ENCODE results near the gene RNASEH2B. TPM values are rescaled to one million over a fixed set of nuclear protein-coding genes. Genes with fewer than 3 reads are reported as not detected.

Gene RNASEH2B
- total RNA-seq, 1 donor from 2014 or later: 57.5 TPM

GRCh38 chr13:50957620-50958019 lies 48.0 kb downstream of the RNASEH2B start:
- TF ChIP-seq EZH2phosphoT487 (IDR thresholded peaks at IDR 0.05) (no peak), CTCF (IDR thresholded peaks at IDR 0.05) (no peak), EZH2 (IDR thresholded peaks at IDR 0.05) (no peak)
- Histone ChIP-seq H3K9me3 (ENCODE audit: low read depth) (no peaks in the 10 kb centered on the region), H3K9ac (no peak overlapping the region), H3K79me2 (ENCODE audit: low read depth) (no peaks in the 10 kb centered on the region), H3K4me1 (no peaks in the 10 kb centered on the region), H3K27ac (no peak overlapping the region), H3F3A (ENCODE audit: low read depth) (no peaks in the 10 kb centered on the region), H4K20me1 (ENCODE audit: low read depth) (no peaks in the 10 kb centered on the region), H3K36me3 (no peaks in the 10 kb centered on the region), H3K4me2 (no peak overlapping the region), H3K27me3 (no peaks in the 10 kb centered on the region), H2AFZ (replicated peaks) (no peak overlapping the region), H3K4me3 (no peak overlapping the region)
- DNase-seq (ENCODE audit: low spot score): no peak
- no peaks in the 10 kb centered on the region for H3K27me3 Mint-ChIP-seq (ENCODE audit: insufficient read depth, low read depth)
- H3K4me1 Mint-ChIP-seq: peaks cover 16% of the 10 kb centered on the region
- H3K4me3 Mint-ChIP-seq: no peak overlapping the region
- peaks cover 6% of the 10 kb centered on the region for H3K36me3 Mint-ChIP-seq
- peaks cover 2% of the 10 kb centered on the region for H3K9me3 Mint-ChIP-seq
- H3K27ac Mint-ChIP-seq: no peak overlapping the region

- peak; percentile 51 for DNase-seq (ENCODE audit: low spot score)
- Histone ChIP-seq H3K27ac (no peak overlapping the region), H3K79me2 (ENCODE audit: low read depth) (no peaks in the 10 kb centered on the region), H3K9me3 (ENCODE audit: low read depth) (no peaks in the 10 kb centered on the region), H3K4me3 (no peak overlapping the region), H3K9ac (no peak overlapping the region), H3K36me3 (no peaks in the 10 kb centered on the region), H3F3A (ENCODE audit: low read depth) (peaks cover 5% of the 10 kb centered on the region), H3K4me2 (no peak overlapping the region), H4K20me1 (ENCODE audit: low read depth) (no peaks in the 10 kb centered on the region), H3K4me1 (no peaks in the 10 kb centered on the region), H3K27me3 (no peaks in the 10 kb centered on the region), H2AFZ (replicated peaks) (no peak overlapping the region)
- H3K27me3 Mint-ChIP-seq (ENCODE audit: insufficient read depth, low read depth): peaks cover 4% of the 10 kb centered on the region
- no peaks in the 10 kb centered on the region for H3K36me3 Mint-ChIP-seq
- TF ChIP-seq EZH2phosphoT487 (IDR thresholded peaks at IDR 0.05) (no peak), CTCF (IDR thresholded peaks at IDR 0.05) (peak; percentile 45)
- no peak overlapping the region for H3K4me3 Mint-ChIP-seq
- H3K4me1 Mint-ChIP-seq: no peaks in the 10 kb centered on the region
- H3K27ac Mint-ChIP-seq: no peak overlapping the region
- no peaks in the 10 kb centered on the region for H3K9me3 Mint-ChIP-seq
Observed at GRCh38 chr13:50969691-50970090, 60.1 kb downstream of the RNASEH2B start.

- H3K4me3 ChIP-seq: no peak overlapping the region
- H3K36me3 ChIP-seq: no peaks in the 10 kb centered on the region
- no peak for TF ChIP-seq CTCF (IDR thresholded peaks at IDR 0.05)
- no peaks in the 10 kb centered on the region for H3K9me3 ChIP-seq (ENCODE audit: low read depth)
- no peaks in the 10 kb centered on the region for H3K4me1 Mint-ChIP-seq
- H3K27ac ChIP-seq: no peak overlapping the region
- no peak overlapping the region for H2AFZ ChIP-seq (replicated peaks)
- peaks cover 4% of the 10 kb centered on the region for H3K27me3 Mint-ChIP-seq (ENCODE audit: insufficient read depth, low read depth)
- H3K4me1 ChIP-seq: no peaks in the 10 kb centered on the region
- peaks cover 5% of the 10 kb centered on the region for H3F3A ChIP-seq (ENCODE audit: low read depth)
- H3K36me3 Mint-ChIP-seq: no peaks in the 10 kb centered on the region
- no peak overlapping the region for H3K9ac ChIP-seq
- no peak for DNase-seq (ENCODE audit: low spot score)
- no peaks in the 10 kb centered on the region for H3K9me3 Mint-ChIP-seq
- H4K20me1 ChIP-seq (ENCODE audit: low read depth): no peaks in the 10 kb centered on the region
- no peak overlapping the region for H3K4me2 ChIP-seq
- H3K27ac Mint-ChIP-seq: no peak overlapping the region
- no peak overlapping the region for H3K4me3 Mint-ChIP-seq
- no peaks in the 10 kb centered on the region for H3K79me2 ChIP-seq (ENCODE audit: low read depth)
- H3K27me3 ChIP-seq: no peaks in the 10 kb centered on the region
Observed at GRCh38 chr13:50970956-50971355, 61.4 kb downstream of the RNASEH2B start.

GRCh38 chr13:50974268-50974667 lies 64.7 kb downstream of the RNASEH2B start:
- H3K4me3 Mint-ChIP-seq: no peak overlapping the region
- Histone ChIP-seq H3K9ac (no peak overlapping the region), H3K27ac (no peak overlapping the region), H3K4me2 (no peak overlapping the region), H3K4me3 (no peak overlapping the region), H3K27me3 (no peaks in the 10 kb centered on the region), H3K9me3 (ENCODE audit: low read depth) (no peaks in the 10 kb centered on the region), H4K20me1 (ENCODE audit: low read depth) (no peaks in the 10 kb centered on the region), H3K79me2 (ENCODE audit: low read depth) (no peaks in the 10 kb centered on the region), H2AFZ (replicated peaks) (no peak overlapping the region), H3K36me3 (no peaks in the 10 kb centered on the region), H3F3A (ENCODE audit: low read depth) (peaks cover 5% of the 10 kb centered on the region), H3K4me1 (no peaks in the 10 kb centered on the region)
- H3K27ac Mint-ChIP-seq: no peak overlapping the region
- no peaks in the 10 kb centered on the region for H3K4me1 Mint-ChIP-seq
- peaks cover 4% of the 10 kb centered on the region for H3K27me3 Mint-ChIP-seq (ENCODE audit: insufficient read depth, low read depth)
- no peaks in the 10 kb centered on the region for H3K9me3 Mint-ChIP-seq
- peaks cover 1% of the 10 kb centered on the region for H3K36me3 Mint-ChIP-seq
- TF ChIP-seq EZH2phosphoT487 (IDR thresholded peaks at IDR 0.05) (no peak), CTCF (IDR thresholded peaks at IDR 0.05) (no peak), EZH2 (IDR thresholded peaks at IDR 0.05) (no peak)
- no peak for DNase-seq (ENCODE audit: low spot score)
